ENCODE results near the gene COL6A2. TPM values are rescaled to one million over a fixed set of nuclear protein-coding genes. Genes with fewer than 3 reads are reported as not detected.
A peak's percentile ranks its signal among the peaks of the same experiment; 100 is the strongest.
"Not testable (repeated sequence)": the region's sequence is repeated elsewhere in the genome, so short reads cannot be mapped to it uniquely, and the experiment has no call there.

COL6A2 gene
- total RNA-seq, 1 donor from 2014 or later, result 34.9 TPM

GRCh38 chr21:46059711-46060455 is 38.0 kb upstream of the COL6A2 start:
- peak; percentile 34 for DNase-seq (ENCODE audit: low spot score)
- ATAC-seq, result not testable (repeated sequence)

DNA sequence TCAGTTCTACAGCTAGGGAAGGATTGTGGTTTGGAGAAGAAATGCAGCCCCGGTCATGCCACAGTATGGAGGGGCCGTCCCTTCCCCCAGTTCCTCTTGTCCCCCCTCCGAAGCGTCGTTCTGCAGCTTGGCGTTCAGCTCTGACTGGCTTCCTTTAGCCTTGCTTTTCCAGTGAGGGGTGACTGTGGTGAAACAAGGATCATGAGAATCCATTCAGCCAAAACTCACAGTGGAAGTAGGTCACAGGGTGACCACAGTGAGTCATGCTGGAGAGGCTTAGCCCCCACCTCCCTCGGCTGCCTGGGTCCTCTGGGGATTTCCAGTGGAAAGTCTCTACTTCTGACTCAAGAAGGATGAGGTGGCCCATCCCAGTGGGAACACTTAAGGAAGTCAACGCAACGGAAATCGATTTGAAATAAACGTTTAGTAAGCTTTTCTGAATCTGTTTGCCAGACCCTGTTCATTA is 37.3 kb upstream of the COL6A2 start:
- DNase-seq (ENCODE audit: low spot score), result peak; percentile 36

GRCh38 chr21:46061063-46061462 is 36.8 kb upstream of the COL6A2 start:
- ATAC-seq (no peak), DNase-seq (ENCODE audit: low spot score) (peak; percentile 24)

More for the DNA sequence above, 37.3 kb upstream of the COL6A2 start:
- peak; percentile 27 for ATAC-seq

GRCh38 chr21:46061518-46061917 is 36.4 kb upstream of the COL6A2 start:
- ATAC-seq (no peak), DNase-seq (ENCODE audit: low spot score) (peak; percentile 11)

- ATAC-seq, result no peak
These were observed 36.0 kb upstream of the COL6A2 start for GRCh38 chr21:46061950-46062349.

GRCh38 chr21:46062471-46063211 is 35.3 kb upstream of the COL6A2 start:
- DNase-seq (ENCODE audit: low spot score) (peak; percentile 18), ATAC-seq (no peak)

More at GRCh38 chr21:46061950-46062349, 36.0 kb upstream of the COL6A2 start:
- peak; percentile 15 for DNase-seq (ENCODE audit: low spot score)

- peak; percentile 29 for DNase-seq (ENCODE audit: low spot score)
- ATAC-seq, result no peak
These were observed 34.7 kb upstream of the COL6A2 start for GRCh38 chr21:46063227-46063626.

GRCh38 chr21:46063734-46064680 is 33.9 kb upstream of the COL6A2 start:
- ATAC-seq, result no peak
- DNase-seq (ENCODE audit: low spot score), result peak; percentile 31

- ATAC-seq (no peak), DNase-seq (ENCODE audit: low spot score) (peak; percentile 45)
These were observed 33.1 kb upstream of the COL6A2 start for GRCh38 chr21:46064870-46065214.

DNA sequence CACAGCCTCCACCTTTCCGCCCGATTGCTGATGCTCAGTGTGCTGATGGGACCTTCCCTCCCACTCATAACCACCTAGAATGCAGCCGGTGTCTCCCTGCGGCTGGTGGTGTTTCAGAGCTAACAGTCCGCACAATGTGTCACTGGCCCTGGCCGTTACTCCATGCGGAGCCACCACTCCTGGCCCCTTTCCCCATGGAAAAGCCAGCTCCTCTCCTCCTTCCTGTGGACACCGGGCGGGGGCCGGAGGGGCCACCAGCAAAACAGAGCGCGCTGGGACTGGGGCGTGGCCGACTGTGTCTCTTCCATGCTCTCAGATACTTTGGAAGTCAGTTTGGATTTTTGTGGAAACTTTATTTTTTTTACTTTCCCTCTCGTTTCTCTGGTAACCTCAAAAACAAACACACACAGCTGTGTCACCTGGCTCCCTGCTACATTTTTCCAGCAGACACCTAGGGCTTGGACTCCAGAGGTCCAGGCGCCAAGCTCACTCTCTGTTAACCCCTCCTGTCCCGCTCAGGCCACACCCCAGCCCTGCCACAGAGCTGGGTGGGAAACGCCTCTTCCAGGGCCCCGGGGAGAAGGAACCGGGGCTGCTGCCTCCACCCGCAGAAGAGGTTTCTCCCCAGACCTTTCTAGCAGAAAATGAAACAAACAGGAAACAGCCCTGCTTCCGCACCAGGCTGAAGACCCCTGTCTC is 32.5 kb upstream of the COL6A2 start:
- DNase-seq (ENCODE audit: low spot score), result no peak
- ATAC-seq, result peak; percentile 35

DNA sequence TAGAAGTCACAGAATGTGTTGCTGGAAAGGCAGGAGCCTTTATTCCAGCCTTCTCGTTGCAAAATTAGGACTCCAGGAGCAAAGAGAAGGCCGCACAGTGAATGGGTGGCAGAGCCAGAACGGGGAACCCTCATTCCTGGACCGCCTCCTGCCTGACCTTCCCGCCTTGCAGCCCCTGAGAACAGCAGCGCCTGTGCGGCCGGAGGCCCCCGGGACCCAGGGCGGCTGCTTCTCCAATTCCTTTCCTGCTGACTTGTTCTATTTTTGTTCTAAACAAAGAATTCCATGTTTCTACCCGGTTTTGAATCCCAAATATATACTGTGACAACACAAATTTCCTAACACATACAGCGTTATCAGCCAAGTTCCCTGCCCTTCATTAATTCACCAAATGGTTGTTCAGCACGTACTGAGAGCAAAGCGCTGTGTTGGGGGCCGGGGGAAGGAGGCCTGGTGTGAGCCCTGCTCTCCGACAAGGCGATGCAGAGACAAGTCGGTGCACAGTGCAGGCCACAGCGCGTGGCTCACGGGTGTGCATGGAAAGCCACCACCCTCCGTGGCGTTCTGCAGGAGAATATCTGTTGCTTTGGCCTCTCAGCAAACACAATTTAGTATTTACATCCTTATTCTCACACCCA is 31.9 kb upstream of the COL6A2 start:
- ATAC-seq (no peak), DNase-seq (ENCODE audit: low spot score) (no peak)

- no peak for DNase-seq (ENCODE audit: low spot score)
- ATAC-seq, result no peak
These were observed 31.2 kb upstream of the COL6A2 start for GRCh38 chr21:46066591-46067331.

DNA sequence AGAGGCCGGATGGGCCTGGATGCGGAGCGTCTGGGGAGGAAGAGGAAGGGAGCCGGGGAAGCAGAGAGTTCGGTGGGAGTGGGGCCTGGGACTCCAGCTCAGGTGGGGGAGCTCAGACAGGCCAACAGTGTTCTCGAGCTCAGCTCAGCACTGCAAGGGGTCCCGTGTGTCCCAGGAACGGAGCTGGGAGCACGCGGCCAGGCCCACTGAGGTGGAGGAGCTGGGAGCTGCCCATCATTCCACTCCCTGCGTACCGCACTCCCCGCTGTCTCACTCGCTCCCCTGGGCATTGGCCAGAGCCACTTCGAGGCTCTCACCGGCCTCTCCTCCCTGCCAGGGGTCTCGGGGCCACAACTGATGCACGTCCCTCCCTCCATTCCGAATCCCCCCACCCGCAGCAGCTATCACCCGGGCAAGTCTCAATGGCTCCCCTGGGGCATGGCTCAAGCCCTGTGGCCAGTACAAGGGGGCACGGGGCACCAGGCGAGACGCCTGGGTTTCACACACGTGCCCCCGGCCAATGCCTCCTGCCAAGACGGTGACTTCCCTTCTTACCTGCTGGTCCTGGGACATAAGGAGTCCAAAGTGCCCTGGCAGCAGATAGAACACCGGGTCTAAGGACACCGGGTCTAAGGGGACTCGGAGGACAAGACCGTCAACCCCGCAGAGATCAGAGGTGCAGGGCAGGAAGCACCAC is 30.3 kb upstream of the COL6A2 start:
- ATAC-seq (no peak), DNase-seq (ENCODE audit: low spot score) (no peak)

GRCh38 chr21:46068516-46069079 is 29.3 kb upstream of the COL6A2 start:
- ATAC-seq (no peak), DNase-seq (ENCODE audit: low spot score) (no peak)

DNA sequence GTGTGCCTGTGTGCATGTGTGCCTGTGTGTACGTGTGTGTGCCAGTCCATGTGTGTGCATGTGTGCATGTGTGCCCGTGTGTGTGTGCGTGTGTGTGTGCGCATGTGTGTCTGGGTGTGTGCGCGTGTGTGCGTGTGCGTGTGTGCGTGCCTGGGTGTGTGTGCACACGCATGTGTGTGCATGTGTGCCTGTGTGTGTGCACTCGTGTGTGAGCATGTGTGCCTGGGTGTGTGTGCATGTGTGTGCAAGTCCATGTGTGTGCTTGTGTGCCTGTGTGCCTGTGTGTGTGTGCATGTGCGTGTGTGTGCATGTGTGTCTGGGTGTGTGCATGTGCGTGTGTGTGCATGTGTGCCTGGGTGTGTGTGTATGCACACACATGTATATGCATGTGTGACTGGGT is 28.7 kb upstream of the COL6A2 start:
- DNase-seq (ENCODE audit: low spot score) (no peak), ATAC-seq (no peak)

- ATAC-seq (no peak), DNase-seq (ENCODE audit: low spot score) (peak; percentile 31)
These were observed 28.1 kb upstream of the COL6A2 start for GRCh38 chr21:46069719-46070279.

- ATAC-seq (no peak), DNase-seq (ENCODE audit: low spot score) (peak; percentile 27)
These were observed 26.8 kb upstream of the COL6A2 start for GRCh38 chr21:46071082-46071481.

DNA sequence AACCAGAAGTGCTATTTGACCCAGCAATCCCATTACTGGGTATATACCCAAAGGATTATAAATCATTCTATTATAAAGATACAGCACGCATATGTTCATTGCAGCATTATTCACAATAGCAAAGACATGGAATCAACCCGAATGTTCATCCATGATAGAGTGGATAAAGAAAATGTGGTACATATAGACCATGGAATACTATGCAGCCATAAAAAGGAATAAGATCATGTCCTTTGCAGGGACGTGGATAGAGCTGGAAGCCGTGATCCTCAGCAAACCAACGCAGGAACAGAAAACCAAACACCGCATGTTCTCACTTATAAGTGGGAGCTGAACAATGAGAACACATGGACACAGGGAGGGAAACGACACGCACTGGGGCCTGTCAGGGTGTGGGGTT is 21.2 kb upstream of the COL6A2 start:
- DNase-seq (ENCODE audit: low spot score), result peak; percentile 12
- not testable (repeated sequence) for ATAC-seq
